Stimulated activated CD8-positive, alpha-beta memory T cell treated with anti-CD3 and anti-CD28 coated beads, Interleukin-4, amount 100 ng/mL, for 24 hours (primary cell): ENCODE measurements around the gene CAMTA1.
"Not testable (repeated sequence)": the region's sequence is repeated elsewhere in the genome, so short reads cannot be mapped to it uniquely, and the experiment has no call there.

Experiments used
- DNase-seq: peaks from one replicate; pipeline ENCODE4 v3.0.0-alpha.2; 2020; ENCODE audit warnings: low read depth

CAMTA1 gene

GRCh38 chr1:6809461-6809860 lies 24.2 kb downstream of the CAMTA1 start:
- no peak for DNase-seq

- DNase-seq, result not testable (repeated sequence)
Measured at GRCh38 chr1:6810146-6810734, 25.0 kb downstream of the CAMTA1 start.

GRCh38 chr1:6811583-6811982 lies 26.3 kb downstream of the CAMTA1 start:
- no peak for DNase-seq

- no peak for DNase-seq
Measured at GRCh38 chr1:6813165-6813564, 27.9 kb downstream of the CAMTA1 start.

- no peak for DNase-seq
Measured at GRCh38 chr1:6815726-6816125, 30.5 kb downstream of the CAMTA1 start.

GRCh38 chr1:6819246-6820040 lies 34.2 kb downstream of the CAMTA1 start:
- DNase-seq, result no peak

- no peak for DNase-seq
Measured at GRCh38 chr1:6820899-6821298, 35.6 kb downstream of the CAMTA1 start.

- no peak for DNase-seq
Measured at GRCh38 chr1:6822530-6823359, 37.5 kb downstream of the CAMTA1 start.

- DNase-seq, result no peak
Measured at GRCh38 chr1:6823793-6824192, 38.5 kb downstream of the CAMTA1 start.

- no peak for DNase-seq
Measured at GRCh38 chr1:6824665-6825368, 39.6 kb downstream of the CAMTA1 start.

- DNase-seq, result no peak
Measured at GRCh38 chr1:6825828-6826227, 40.6 kb downstream of the CAMTA1 start.

GRCh38 chr1:6827079-6827478 lies 41.8 kb downstream of the CAMTA1 start:
- DNase-seq, result no peak

- no peak for DNase-seq
Measured at GRCh38 chr1:6827630-6828165, 42.4 kb downstream of the CAMTA1 start.

GRCh38 chr1:6831366-6831765 lies 46.1 kb downstream of the CAMTA1 start:
- no peak for DNase-seq

GRCh38 chr1:6832006-6832405 lies 46.8 kb downstream of the CAMTA1 start:
- DNase-seq, result not testable (repeated sequence)

- no peak for DNase-seq
Measured at GRCh38 chr1:6832531-6833188, 47.4 kb downstream of the CAMTA1 start.

GRCh38 chr1:6833804-6834203 lies 48.5 kb downstream of the CAMTA1 start:
- DNase-seq, result no peak

- DNase-seq, result no peak
Measured at GRCh38 chr1:6834366-6834765, 49.1 kb downstream of the CAMTA1 start.

GRCh38 chr1:6835139-6835538 lies 49.9 kb downstream of the CAMTA1 start:
- no peak for DNase-seq

GRCh38 chr1:6842301-6842700 lies 57.0 kb downstream of the CAMTA1 start:
- DNase-seq, result no peak

- DNase-seq, result not testable (repeated sequence)
Measured at GRCh38 chr1:6845786-6846185, 60.5 kb downstream of the CAMTA1 start.
